PC-9 (cell line): ENCODE measurements around the gene MTR.

Experiments
- CTCF ChIP-seq: fragments of 200-600 bp; sonication (generic); conservative IDR thresholded peaks from 2 replicates; pipeline ENCODE4 v1.6.1; 2017; ENCODE audit warnings: mixed run types, antibody characterized with exemption, mild to moderate bottlenecking, moderate library complexity
- EZH2 ChIP-seq: fragments of 200-600 bp; sonication (generic); IDR thresholded peaks from 2 replicates; pipeline ENCODE4 v1.8.0; 2017; ENCODE audit warnings: antibody characterized with exemption, low read depth

GRCh38 chr1:236907205-236907604 is 112.1 kb downstream of the MTR start:
- TF ChIP-seq EZH2 (no peak), CTCF (no peak)
